ENCODE measurements around the gene P2RY8. TPM values are rescaled to one million over a fixed set of nuclear protein-coding genes. Genes with fewer than 3 reads are reported as not detected.
"Not testable (repeated sequence)": the region's sequence is repeated elsewhere in the genome, so short reads cannot be mapped to it uniquely, and the experiment has no call there.

Gene P2RY8
- total RNA-seq, 4 donors from 2014 or later: 0.55 to 6.0 (median 3.0) TPM; not detected in 1

- Histone ChIP-seq H3K9me3 (peaks cover 0 to 3% of the 10 kb centered on the region in 2 donors), H3K4me1 (no peaks in the 10 kb centered on the region), H3K27ac (no peak overlapping the region), H3K4me3 (no peak overlapping the region), H3K36me3 (no peaks in the 10 kb centered on the region), H3K27me3 (no peaks in the 10 kb centered on the region)
- no peak for DNase-seq
- WGBS, 2 donors (ENCODE audit: low coverage in 1 of 2): 84 to 85% methylated on average over 4 of the region's 4 CpGs
- in situ Hi-C loops (cut with MboI; ENCODE audit: low pct_ligation_motif_present in 1 of 4, low pct_unique_long_range_greater_than_20kb in 1 of 4, low sequenced_read_pairs in 3 of 4): no loop called here
- intact Hi-C loops (cut with DNase I; ENCODE audit: low total_unique reads): no loop called here
- TF ChIP-seq EP300 (IDR thresholded peaks at IDR 0.05; ENCODE audit: low read depth): no peak
These were observed 12.0 kb downstream of the P2RY8 start for GRCh38 chrX:1524874-1525582.

- intact Hi-C loops (cut with DNase I; ENCODE audit: low total_unique reads); H3K36me3 ChIP-seq; H3K27me3 ChIP-seq; H3K4me1 ChIP-seq; DNase-seq; H3K9me3 ChIP-seq; H3K27ac ChIP-seq; H3K4me3 ChIP-seq; in situ Hi-C loops (cut with MboI; ENCODE audit: low pct_ligation_motif_present in 1 of 4, low pct_unique_long_range_greater_than_20kb in 1 of 4, low sequenced_read_pairs in 3 of 4): not testable (repeated sequence)
- 76% methylated on average over 4 of the region's 4 CpGs; no CpG with 5 or more reads in 1 of the 2 donors for WGBS, 2 donors (ENCODE audit: low coverage in 1 of 2)
These were observed 14.1 kb downstream of the P2RY8 start for GRCh38 chrX:1522905-1523304.

GRCh38 chrX:1521459-1521956, 15.5 kb downstream of the P2RY8 start:
- Histone ChIP-seq H3K4me3 (no peak overlapping the region), H3K27ac (no peak overlapping the region), H3K4me1 (no peaks in the 10 kb centered on the region), H3K36me3 (no peaks in the 10 kb centered on the region), H3K27me3 (no peaks in the 10 kb centered on the region), H3K9me3 (peaks cover 0 to 3% of the 10 kb centered on the region in 2 donors)
- intact Hi-C loops (cut with DNase I; ENCODE audit: low total_unique reads) (no loop called here), in situ Hi-C loops (cut with MboI; ENCODE audit: low pct_ligation_motif_present in 1 of 4, low pct_unique_long_range_greater_than_20kb in 1 of 4, low sequenced_read_pairs in 3 of 4) (no loop called here)
- WGBS, 2 donors (ENCODE audit: low coverage in 1 of 2): 38 to 60% methylated on average over 1 to 13 of the region's 13 CpGs
- peak in 1 of 3 donors; percentile 18 for TF ChIP-seq POLR2AphosphoS5 (IDR thresholded peaks at IDR 0.05)
- TF ChIP-seq CTCF (IDR thresholded peaks at IDR 0.05): no peak
- no peak for TF ChIP-seq EP300 (IDR thresholded peaks at IDR 0.05; ENCODE audit: low read depth)
- peak; percentile 71 for DNase-seq

GRCh38 chrX:1520350-1520749, 16.6 kb downstream of the P2RY8 start:
- WGBS, 2 donors (ENCODE audit: low coverage in 1 of 2): 90 to 92% methylated on average over 2 of the region's 2 CpGs
- no peak overlapping the region for H3K4me3 ChIP-seq
- H3K27me3 ChIP-seq: no peaks in the 10 kb centered on the region
- in situ Hi-C loops (cut with MboI; ENCODE audit: low pct_ligation_motif_present in 1 of 4, low pct_unique_long_range_greater_than_20kb in 1 of 4, low sequenced_read_pairs in 3 of 4) (no loop called here), intact Hi-C loops (cut with DNase I; ENCODE audit: low total_unique reads) (no loop called here)
- no peaks in the 10 kb centered on the region for H3K4me1 ChIP-seq
- no peak for DNase-seq
- H3K27ac ChIP-seq: no peak overlapping the region
- H3K9me3 ChIP-seq: peaks cover 0 to 3% of the 10 kb centered on the region in 2 donors
- TF ChIP-seq POLR2A (IDR thresholded peaks at IDR 0.05) (no peak), POLR2AphosphoS5 (IDR thresholded peaks at IDR 0.05) (no peak), EP300 (IDR thresholded peaks at IDR 0.05; ENCODE audit: low read depth) (no peak), CTCF (IDR thresholded peaks at IDR 0.05) (no peak)
- no peaks in the 10 kb centered on the region for H3K36me3 ChIP-seq

- no peak for TF ChIP-seq POLR2A (IDR thresholded peaks at IDR 0.05)
- no peak for TF ChIP-seq EP300 (IDR thresholded peaks at IDR 0.05; ENCODE audit: low read depth)
- TF ChIP-seq POLR2AphosphoS5 (IDR thresholded peaks at IDR 0.05): no peak
- no peak for TF ChIP-seq CTCF (IDR thresholded peaks at IDR 0.05)
- Histone ChIP-seq H3K27ac (no peak overlapping the region), H3K36me3 (no peaks in the 10 kb centered on the region), H3K4me1 (no peaks in the 10 kb centered on the region), H3K9me3 (peaks cover 0 to 3% of the 10 kb centered on the region in 2 donors), H3K4me3 (no peak overlapping the region), H3K27me3 (no peaks in the 10 kb centered on the region)
- in situ Hi-C loops (cut with MboI; ENCODE audit: low pct_ligation_motif_present in 1 of 4, low pct_unique_long_range_greater_than_20kb in 1 of 4, low sequenced_read_pairs in 3 of 4): no loop called here
- intact Hi-C loops (cut with DNase I; ENCODE audit: low total_unique reads): no loop called here
- WGBS, 2 donors (ENCODE audit: low coverage in 1 of 2): 86 to 97% methylated on average over 2 of the region's 2 CpGs
- DNase-seq: no peak
These were observed 17.9 kb downstream of the P2RY8 start for GRCh38 chrX:1519022-1519497.
